ENCODE results near the gene CNTFR. TPM values are rescaled to one million over a fixed set of nuclear protein-coding genes. Genes with fewer than 3 reads are reported as not detected.
A peak's percentile ranks its signal among the peaks of the same experiment; 100 is the strongest.

The CNTFR gene
- total RNA-seq, 3 donors from 2014 or later, result 1.5 to 14.5 (median 7.7) TPM

DNA sequence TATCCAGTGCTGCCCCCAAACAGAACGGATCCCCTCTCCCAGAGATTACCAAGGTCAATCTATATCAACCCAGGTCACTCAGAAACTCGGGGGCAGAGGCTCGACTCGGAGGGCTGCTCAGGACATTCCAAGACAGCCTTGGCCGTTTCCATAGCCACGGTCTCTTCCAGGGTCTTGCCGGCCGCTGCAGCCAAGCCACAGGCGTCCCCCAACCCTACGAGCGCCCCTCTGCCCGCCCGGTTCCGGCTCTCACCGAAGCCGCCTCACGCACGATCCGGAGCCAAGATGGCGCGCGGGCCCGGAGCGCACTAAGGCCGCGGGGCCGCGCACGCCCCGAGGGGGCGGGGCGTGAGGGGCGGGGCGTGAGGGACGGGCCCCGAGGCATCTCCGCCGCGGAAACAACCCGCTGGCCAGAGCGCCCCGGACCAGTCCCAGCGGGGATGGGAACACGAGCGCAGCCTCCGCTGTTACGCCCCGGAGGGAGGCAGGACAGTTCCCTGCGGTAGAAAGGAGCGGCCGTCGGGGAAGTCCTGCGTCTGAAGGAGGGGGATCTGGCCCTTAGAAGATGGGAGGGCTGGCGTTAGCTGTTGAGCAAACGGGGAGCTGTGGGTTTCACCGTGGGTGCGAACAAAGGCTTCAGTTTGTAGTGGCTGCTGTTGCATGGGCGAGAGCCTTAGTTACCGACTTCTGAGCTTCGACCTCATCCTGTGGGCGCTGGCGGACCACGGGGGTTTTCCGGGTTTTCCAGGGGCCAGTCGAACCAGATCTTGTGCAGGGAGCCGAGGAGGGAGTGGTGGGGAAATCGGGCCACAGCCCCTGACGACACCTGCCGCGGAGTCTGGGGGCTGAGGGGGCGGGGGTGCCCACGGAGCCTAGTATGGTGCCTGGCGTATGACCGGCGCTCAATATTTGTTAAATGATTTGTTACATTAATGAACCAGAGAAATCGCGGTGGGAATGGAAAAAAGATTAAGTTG, 22.6 kb upstream of the CNTFR start, which contains the start of gene RPP25L:
TSS of gene RPP25L (minus strand) at position 287 of the 977 bp plus-strand sequence. CDS start 801 bp downstream, outside the sequence.
- Histone ChIP-seq H3K9me3 (no peaks in the 10 kb centered on the region), H3K36me3 (ENCODE audit: low read depth) (no peaks in the 10 kb centered on the region), H3K4me3 (peak within 1 kb of the TSS; percentile 48), H3K4me1 (ENCODE audit: low read depth) (peaks cover 4% of the 10 kb centered on the region)
- TF ChIP-seq, protein P1, sequence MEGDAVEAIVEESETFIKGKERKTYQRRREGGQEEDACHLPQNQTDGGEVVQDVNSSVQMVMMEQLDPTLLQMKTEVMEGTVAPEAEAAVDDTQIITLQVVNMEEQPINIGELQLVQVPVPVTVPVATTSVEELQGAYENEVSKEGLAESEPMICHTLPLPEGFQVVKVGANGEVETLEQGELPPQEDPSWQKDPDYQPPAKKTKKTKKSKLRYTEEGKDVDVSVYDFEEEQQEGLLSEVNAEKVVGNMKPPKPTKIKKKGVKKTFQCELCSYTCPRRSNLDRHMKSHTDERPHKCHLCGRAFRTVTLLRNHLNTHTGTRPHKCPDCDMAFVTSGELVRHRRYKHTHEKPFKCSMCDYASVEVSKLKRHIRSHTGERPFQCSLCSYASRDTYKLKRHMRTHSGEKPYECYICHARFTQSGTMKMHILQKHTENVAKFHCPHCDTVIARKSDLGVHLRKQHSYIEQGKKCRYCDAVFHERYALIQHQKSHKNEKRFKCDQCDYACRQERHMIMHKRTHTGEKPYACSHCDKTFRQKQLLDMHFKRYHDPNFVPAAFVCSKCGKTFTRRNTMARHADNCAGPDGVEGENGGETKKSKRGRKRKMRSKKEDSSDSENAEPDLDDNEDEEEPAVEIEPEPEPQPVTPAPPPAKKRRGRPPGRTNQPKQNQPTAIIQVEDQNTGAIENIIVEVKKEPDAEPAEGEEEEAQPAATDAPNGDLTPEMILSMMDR (IDR thresholded peaks at IDR 0.05), result no peak
- intact Hi-C loops (cut with DNase I, micrococcal nuclease), result no loop called here
- DNase-seq (peak; percentile 85 to 94 (median 90)), ATAC-seq (peak; percentile 95)

DNA sequence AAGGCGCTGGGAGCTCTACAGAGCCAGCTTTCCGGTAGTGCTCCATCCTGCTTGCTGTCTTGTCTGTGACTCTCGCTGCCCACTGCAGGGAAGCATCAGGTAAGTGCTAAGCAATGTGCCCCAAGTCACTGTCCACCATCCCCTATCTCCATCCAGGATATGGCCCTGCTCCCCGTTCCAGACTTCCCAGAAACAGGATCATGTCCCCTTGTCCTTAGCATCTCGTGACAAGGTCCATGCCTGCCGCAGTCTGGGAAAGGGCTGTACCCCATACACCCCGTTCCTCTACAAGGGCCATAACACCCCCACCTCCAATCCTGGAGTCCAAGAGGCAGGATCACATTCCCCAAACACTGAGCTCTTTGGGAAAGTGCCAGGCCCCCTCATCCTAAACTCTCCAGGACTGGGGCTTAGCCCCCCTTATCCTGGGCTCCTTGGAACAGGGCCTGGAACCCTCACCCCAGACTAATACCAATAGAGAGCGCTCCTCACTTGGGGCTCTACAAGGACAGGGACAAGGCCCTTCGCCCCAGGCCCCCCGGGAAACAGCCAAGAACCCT, 21.8 kb upstream of the CNTFR start:
- no peaks in the 10 kb centered on the region for H3K36me3 ChIP-seq (ENCODE audit: low read depth)
- ATAC-seq, result peak; percentile 37
- peaks cover 4% of the 10 kb centered on the region for H3K4me1 ChIP-seq (ENCODE audit: low read depth)
- TF ChIP-seq, protein P1 (IDR thresholded peaks at IDR 0.05), result no peak
- no peaks in the 10 kb centered on the region for H3K9me3 ChIP-seq
- peak in 1 of 3 donors; percentile 42 for DNase-seq
- intact Hi-C loops (cut with DNase I, micrococcal nuclease), result no loop called here
- peak overlapping the region; percentile 48 for H3K4me3 ChIP-seq

DNA sequence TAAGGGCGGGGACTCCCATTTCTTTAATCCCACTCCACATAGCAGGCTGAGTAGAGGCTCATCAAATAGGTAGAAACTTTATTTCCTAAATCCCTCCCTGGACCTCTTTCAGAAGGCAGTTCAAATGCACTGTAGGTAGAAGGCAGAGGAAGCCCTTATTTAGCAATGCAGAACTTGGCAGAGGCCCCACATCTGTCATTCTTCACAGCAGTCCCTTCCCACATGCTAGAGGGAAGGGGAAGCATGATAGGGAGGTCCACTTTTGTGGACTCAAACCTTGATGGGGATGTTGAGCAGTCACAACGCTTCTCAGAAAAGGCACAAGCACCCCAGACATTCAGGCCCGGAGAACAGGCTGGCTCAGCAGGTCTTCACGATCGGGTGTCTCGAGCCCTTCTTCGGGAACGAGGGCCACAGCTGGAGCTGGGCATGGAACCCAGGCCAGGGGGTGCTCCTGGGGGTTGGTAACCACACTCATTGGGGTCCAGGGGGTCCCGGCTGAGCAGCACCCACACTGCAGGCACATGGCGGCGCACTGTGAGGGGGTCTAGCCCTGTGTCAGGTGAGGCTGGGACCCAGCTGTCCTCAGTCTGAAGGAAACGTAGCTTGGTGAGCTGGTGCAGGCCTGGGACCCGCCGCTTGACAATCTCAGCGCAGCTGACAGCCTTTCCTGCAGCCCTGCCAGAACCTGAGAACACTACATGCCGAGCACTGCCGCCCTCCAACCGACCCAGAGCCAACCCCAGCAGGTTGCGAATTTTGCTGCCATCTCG, 21.1 kb upstream of the CNTFR start:
- Histone ChIP-seq H3K4me3 (no peak overlapping the region), H3K36me3 (ENCODE audit: low read depth) (no peaks in the 10 kb centered on the region), H3K4me1 (ENCODE audit: low read depth) (peaks cover 4% of the 10 kb centered on the region), H3K9me3 (no peaks in the 10 kb centered on the region)
- intact Hi-C loops (cut with DNase I, micrococcal nuclease), result no loop called here
- ATAC-seq (no peak), DNase-seq (peak in 1 of 3 donors; percentile 62)
- TF ChIP-seq, protein P1 (IDR thresholded peaks at IDR 0.05), result no peak

DNA sequence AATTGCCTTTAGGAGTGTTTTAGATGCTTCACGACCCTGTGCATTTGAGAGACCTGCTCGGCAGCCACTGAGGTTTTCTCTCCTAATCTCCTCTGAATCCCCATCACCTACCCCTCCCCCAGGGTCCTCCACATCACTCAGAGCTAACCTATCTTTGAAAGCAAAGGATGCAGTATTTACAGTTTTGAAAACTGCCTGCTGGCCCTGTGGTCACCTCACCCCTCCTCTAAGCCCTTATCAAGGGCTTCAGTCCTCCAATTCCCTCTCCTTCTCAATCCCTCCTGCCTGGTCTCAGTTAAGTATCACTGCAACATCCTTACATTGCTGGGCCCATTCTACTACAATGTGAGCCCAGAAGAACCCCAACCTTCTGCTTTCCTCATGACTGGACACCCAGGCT, 17.8 kb upstream of the CNTFR start:
- no peak for DNase-seq
- Histone ChIP-seq H3K36me3 (ENCODE audit: low read depth) (no peaks in the 10 kb centered on the region), H3K4me1 (ENCODE audit: low read depth) (peaks cover 4% of the 10 kb centered on the region), H3K4me3 (no peak overlapping the region), H3K9me3 (no peaks in the 10 kb centered on the region)
- intact Hi-C loops (cut with DNase I, micrococcal nuclease), result no loop called here
- TF ChIP-seq, protein P1 (IDR thresholded peaks at IDR 0.05), result no peak
- ATAC-seq, result no peak

DNA sequence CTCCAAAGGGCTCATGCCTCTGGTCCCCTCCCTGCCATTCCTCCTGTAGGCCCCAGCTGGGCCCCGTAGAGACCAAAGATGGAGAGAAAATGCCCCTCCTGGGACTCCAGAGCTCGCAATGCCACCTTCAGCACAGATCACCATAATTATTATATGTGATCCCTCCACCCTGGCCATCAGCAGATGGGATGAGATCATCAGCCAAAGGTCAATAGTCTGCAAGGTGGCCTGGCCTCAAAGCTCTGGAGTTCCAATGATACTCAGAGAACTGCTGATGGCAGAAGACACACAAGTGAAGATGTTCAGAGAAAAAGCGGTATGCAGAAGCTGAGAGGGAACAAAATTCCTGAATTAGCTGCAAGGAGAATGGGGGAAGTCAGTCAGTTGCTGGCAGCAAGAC, 17.4 kb upstream of the CNTFR start:
- Histone ChIP-seq H3K4me3 (no peak overlapping the region), H3K36me3 (ENCODE audit: low read depth) (no peaks in the 10 kb centered on the region), H3K9me3 (no peaks in the 10 kb centered on the region), H3K4me1 (ENCODE audit: low read depth) (peaks cover 4% of the 10 kb centered on the region)
- TF ChIP-seq, protein P1 (IDR thresholded peaks at IDR 0.05), result no peak
- ATAC-seq, result peak; percentile 67
- intact Hi-C loops (cut with DNase I, micrococcal nuclease), result no loop called here
- DNase-seq, result no peak
